Purkinje cell (primary cell): ENCODE results near the gene TOLLIP. TPM values are rescaled to one million over a fixed set of nuclear protein-coding genes. Genes with fewer than 3 reads are reported as not detected.

Experiments used
- polyA plus RNA-seq: library from polyadenylated mRNA; unstranded; fragments of >200 nt; fragmentation: Nextera tagmentation; gene quantifications from 2 replicates; pipeline ENCODE4 v1.2.1, GENCODE V29; 2014

The TOLLIP gene
- polyA plus RNA-seq, result 10.5 and 15.8 TPM in 2 replicates

DNA sequence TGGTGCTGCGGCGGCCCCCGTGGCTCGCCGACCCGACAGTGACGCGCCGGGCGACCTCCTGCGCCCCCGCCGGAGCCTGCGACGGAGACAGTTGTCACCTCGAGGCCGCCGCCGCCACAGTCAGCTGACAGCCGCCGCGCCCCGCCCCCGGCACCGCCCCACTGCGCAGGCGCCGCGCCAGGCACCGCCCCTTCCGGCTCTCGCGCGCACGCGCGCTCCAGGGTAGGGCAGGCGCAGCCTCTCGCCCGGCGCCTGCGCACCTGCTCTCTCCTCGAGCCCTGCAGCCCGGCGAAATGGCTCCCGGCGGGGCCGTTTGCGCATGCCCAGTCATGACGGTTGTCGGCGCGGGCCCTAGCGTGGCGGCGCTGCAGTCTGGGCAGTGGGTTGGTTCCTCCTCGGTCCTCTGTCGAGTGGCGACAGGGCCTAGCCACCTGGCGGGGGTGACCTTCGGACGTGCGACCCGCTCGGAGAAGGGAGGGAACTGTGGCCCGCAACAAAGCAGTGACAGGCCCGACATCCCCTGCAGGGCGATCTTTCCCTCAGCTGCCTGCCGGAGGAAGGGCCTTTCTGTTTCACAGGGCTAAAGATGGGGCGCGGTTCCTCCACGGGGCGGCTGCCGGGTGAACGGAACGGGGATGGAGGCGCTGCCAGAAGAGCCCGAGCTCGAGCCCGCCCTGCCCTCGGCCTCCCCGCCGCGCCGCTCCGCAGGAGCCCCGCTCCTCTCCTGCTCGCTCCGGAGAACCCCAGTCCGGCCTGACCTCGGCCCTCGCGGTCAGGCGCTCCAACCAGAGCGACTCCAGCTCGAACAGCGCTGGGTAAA, at the start of gene TOLLIP:
TSS of gene TOLLIP (minus strand) at position 135 of the 820 bp plus-strand sequence. CDS start at position 1, 134 bp downstream.

Other genes with a start within 250 kb of the TOLLIP start
- not detected in 2 replicates for gene MUC2, start 234.8 kb downstream of the TOLLIP start, polyA plus RNA-seq
- not detected in 2 replicates for gene MUC5AC, start 151.7 kb downstream of the TOLLIP start, polyA plus RNA-seq
- not detected in 2 replicates for gene MUC5B, start 86.6 kb downstream of the TOLLIP start, polyA plus RNA-seq
- gene BRSK2, start 80.3 kb upstream of the TOLLIP start, polyA plus RNA-seq, result 1.7 and 2.3 TPM in 2 replicates
- gene MOB2, start 177.1 kb upstream of the TOLLIP start, polyA plus RNA-seq, result 0.48 and 1.5 TPM in 2 replicates